ENCODE measurements around the gene ULK2. TPM values are rescaled to one million over a fixed set of nuclear protein-coding genes. Genes with fewer than 3 reads are reported as not detected.

ULK2 gene
- total and polyA plus RNA-seq, 2 of the 13 experiments (the other 11 are each of a cell fraction or from before 2014, with no cell fraction given), result 0.01 TPM; not detected in 1

DNA sequence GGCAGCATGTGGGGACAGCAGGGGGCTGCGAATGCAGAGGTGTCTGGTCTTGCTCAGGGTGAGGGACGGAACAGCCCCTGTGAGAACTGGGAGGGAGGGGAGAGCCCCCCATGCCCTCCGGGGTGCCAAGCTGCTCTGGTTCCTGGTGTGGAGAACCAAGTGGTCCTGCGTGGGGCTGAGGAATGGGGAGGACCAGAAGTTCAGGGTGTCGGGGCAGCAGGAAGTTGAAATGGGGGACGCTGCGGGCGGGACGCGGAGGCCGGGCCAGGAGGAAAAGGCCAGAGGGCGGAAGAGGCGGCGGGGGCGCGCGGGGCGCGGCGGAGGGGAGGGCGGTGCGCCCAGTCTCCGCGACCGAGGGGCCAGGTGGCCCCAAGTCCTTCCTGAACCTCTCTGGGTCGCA, 123.2 kb downstream of the ULK2 start:
- H3K4me1 ChIP-seq (ENCODE audit: insufficient read depth, low read length), result peaks cover 38% of the 10 kb centered on the region
- H3K9me3 ChIP-seq (ENCODE audit: low read length), result no peaks in the 10 kb centered on the region
- FAIRE-seq (no peak), DNase-seq (ENCODE audit: low spot score) (no peak), ATAC-seq (no peak)
- H3K27ac ChIP-seq (ENCODE audit: extremely low read length, insufficient read depth, low read length), result no peak overlapping the region
- no peak overlapping the region for H2AFZ ChIP-seq (ENCODE audit: low read length)
- 94% methylated on average over 22 of the region's 26 CpGs for WGBS (ENCODE audit: low lambda C conversion rate)
- H3K27me3 ChIP-seq (ENCODE audit: control insufficient read depth in 1 of 2, insufficient read depth in 2 of 2, low read length in 2 of 2), result no peaks in the 10 kb centered on the region
- BruUV-seq (replicated peaks), result no TSS peak
- H3K79me2 ChIP-seq (ENCODE audit: insufficient read depth, low read length), result no peaks in the 10 kb centered on the region
- no peaks in the 10 kb centered on the region for H3K36me3 ChIP-seq (replicated peaks in 1 of 2; ENCODE audit: control insufficient read depth in 1 of 2, insufficient read depth in 2 of 2, low read length in 2 of 2)
- TF ChIP-seq SIN3B (IDR thresholded peaks at IDR 0.05; ENCODE audit: low read length) (no peak), ZFP36L2 (CRISPR knock-in tag; IDR thresholded peaks at IDR 0.05) (no peak)
- TF ChIP-seq, protein P1, sequence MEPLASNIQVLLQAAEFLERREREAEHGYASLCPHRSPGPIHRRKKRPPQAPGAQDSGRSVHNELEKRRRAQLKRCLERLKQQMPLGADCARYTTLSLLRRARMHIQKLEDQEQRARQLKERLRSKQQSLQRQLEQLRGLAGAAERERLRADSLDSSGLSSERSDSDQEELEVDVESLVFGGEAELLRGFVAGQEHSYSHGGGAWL (CRISPR knock-in tag; IDR thresholded peaks at IDR 0.05), result no peak
- H3K9ac ChIP-seq (ENCODE audit: insufficient read depth, low read depth, low read length), result no peak overlapping the region
- intact Hi-C loops (cut with micrococcal nuclease; ENCODE audit: unreplicated experiment) (no loop called here), in situ Hi-C loops (cut with HindIII; ENCODE audit: extremely low pct_ligation_motif_present, low pct_unique_long_range_greater_than_20kb) (no loop called here)
- no peak overlapping the region for H3K4me2 ChIP-seq (ENCODE audit: low read depth, low read length)
- ChIA-PET POLR2A (no interaction called here), CTCF (ENCODE audit: low intra/inter-chr PET ratio, low total read pairs) (no interaction called here)
- H4K20me1 ChIP-seq (ENCODE audit: insufficient read depth, low read length), result no peaks in the 10 kb centered on the region
- H3K4me3 ChIP-seq (replicated peaks in 1 of 3; ENCODE audit: insufficient read depth in 1 of 3, low read depth in 2 of 3, low read length in 3 of 3), result no peak overlapping the region

DNA sequence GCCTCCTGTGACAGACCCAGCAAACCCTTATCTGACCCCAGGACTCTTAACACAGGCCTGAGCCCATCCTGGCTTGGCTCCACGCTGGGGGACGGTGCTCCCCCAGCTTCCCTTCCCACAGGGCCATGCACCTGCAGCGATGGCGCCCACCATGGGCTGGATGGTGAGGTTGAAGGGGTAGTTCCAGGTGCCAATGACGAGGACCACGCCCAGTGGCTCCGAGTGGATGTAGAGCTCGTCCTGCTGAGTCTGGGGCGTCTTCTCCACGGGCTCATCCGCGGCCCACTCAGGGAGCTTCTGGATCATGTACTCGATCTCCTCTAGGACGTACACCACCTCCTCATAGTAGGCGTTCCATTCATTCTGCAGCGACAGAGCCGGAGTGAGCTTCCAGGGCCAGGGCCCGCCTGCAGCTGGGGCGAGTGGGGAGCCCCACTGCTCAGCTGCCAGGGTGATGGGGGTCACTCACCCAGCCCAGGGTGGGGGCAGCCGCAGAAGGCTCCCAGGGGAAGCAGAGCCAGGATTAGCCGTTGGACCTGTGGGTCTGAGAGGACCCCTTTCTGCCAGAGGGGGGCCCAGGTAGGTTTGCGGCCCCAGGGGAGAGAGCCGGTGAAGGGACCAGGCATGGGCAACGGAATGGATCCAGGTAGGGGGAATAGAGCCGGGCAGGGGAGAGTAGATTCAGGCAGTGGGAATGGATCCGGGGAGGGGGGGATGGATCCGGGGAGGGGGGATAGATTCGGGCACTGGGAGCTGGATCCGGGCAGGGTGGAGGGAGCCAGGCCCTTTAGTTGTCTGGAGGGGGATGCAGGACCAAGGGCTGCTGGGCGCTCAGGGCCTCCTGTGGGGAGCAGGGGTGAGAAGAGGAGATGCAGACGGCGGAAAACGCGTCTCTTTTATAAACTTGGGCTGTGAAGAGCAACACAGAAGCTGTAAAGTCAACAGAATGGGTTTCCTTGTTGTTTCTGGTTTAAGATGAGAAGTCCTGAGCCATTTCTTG, 124.3 kb downstream of the ULK2 start:
- Histone ChIP-seq H3K9me3 (ENCODE audit: low read length) (no peaks in the 10 kb centered on the region), H3K4me2 (ENCODE audit: low read depth, low read length) (no peak overlapping the region), H3K9ac (ENCODE audit: insufficient read depth, low read depth, low read length) (no peak overlapping the region), H3K27me3 (ENCODE audit: control insufficient read depth in 1 of 2, insufficient read depth in 2 of 2, low read length in 2 of 2) (no peaks in the 10 kb centered on the region; a peak in 1 of 5 replicates), H3K27ac (ENCODE audit: extremely low read length, insufficient read depth, low read length) (no peak overlapping the region), H3K4me3 (replicated peaks in 1 of 3; ENCODE audit: insufficient read depth in 1 of 3, low read depth in 2 of 3, low read length in 3 of 3) (no peak overlapping the region), H2AFZ (ENCODE audit: low read length) (no peak overlapping the region), H3K4me1 (ENCODE audit: insufficient read depth, low read length) (peaks cover 38% of the 10 kb centered on the region), H3K79me2 (ENCODE audit: insufficient read depth, low read length) (no peaks in the 10 kb centered on the region), H4K20me1 (ENCODE audit: insufficient read depth, low read length) (no peaks in the 10 kb centered on the region), H3K36me3 (replicated peaks in 1 of 2; ENCODE audit: control insufficient read depth in 1 of 2, insufficient read depth in 2 of 2, low read length in 2 of 2) (no peaks in the 10 kb centered on the region)
- WGBS (ENCODE audit: low lambda C conversion rate), result 91% methylated on average over 26 of the region's 34 CpGs
- FAIRE-seq, result no peak
- ATAC-seq, result no peak
- POLR2A ChIA-PET, result interaction anchor here (1.5 kb wide), 1 partner anchor 15 kb away, joined by 5 read pairs; no protein-coding TSS in a partner anchor
- intact Hi-C loops (cut with micrococcal nuclease; ENCODE audit: unreplicated experiment), result no loop called here
- BruUV-seq (replicated peaks), result no TSS peak
- in situ Hi-C loops (cut with HindIII; ENCODE audit: extremely low pct_ligation_motif_present, low pct_unique_long_range_greater_than_20kb), result no loop called here
- no peak for DNase-seq (ENCODE audit: low spot score)
- CTCF ChIA-PET (ENCODE audit: low intra/inter-chr PET ratio, low total read pairs), result no interaction called here
- TF ChIP-seq, protein P2, sequence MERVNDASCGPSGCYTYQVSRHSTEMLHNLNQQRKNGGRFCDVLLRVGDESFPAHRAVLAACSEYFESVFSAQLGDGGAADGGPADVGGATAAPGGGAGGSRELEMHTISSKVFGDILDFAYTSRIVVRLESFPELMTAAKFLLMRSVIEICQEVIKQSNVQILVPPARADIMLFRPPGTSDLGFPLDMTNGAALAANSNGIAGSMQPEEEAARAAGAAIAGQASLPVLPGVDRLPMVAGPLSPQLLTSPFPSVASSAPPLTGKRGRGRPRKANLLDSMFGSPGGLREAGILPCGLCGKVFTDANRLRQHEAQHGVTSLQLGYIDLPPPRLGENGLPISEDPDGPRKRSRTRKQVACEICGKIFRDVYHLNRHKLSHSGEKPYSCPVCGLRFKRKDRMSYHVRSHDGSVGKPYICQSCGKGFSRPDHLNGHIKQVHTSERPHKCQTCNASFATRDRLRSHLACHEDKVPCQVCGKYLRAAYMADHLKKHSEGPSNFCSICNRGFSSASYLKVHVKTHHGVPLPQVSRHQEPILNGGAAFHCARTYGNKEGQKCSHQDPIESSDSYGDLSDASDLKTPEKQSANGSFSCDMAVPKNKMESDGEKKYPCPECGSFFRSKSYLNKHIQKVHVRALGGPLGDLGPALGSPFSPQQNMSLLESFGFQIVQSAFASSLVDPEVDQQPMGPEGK (CRISPR knock-in tag; IDR thresholded peaks at IDR 0.05), result no peak
- no peak for TF ChIP-seq CHCHD3 (CRISPR knock-in tag; IDR thresholded peaks at IDR 0.05)

Data from HepG2 (cell line).